ENCODE measurements around the gene KRTAP5-5. TPM values are rescaled to one million over a fixed set of nuclear protein-coding genes. Genes with fewer than 3 reads are reported as not detected.

KRTAP5-5 gene
- total and polyA plus RNA-seq, 2 experiments from 2014 or later, result not detected

- Histone ChIP-seq H3K27ac (no peak overlapping the region), H3K4me3 (no peak overlapping the region), H3K27me3 (peaks cover 8% of the 10 kb centered on the region), H3K36me3 (no peaks in the 10 kb centered on the region), H3K4me1 (ENCODE audit: low read depth) (no peaks in the 10 kb centered on the region), H3K9me3 (ENCODE audit: low read depth) (no peaks in the 10 kb centered on the region)
- no peak for DNase-seq (ENCODE audit: low read depth in 1 of 2, low spot score in 1 of 2)
- no peak for TF ChIP-seq CTCF (IDR thresholded peaks at IDR 0.05; ENCODE audit: low read depth, low read length)
Observed at GRCh38 chr11:1639102-1639620, 9.6 kb downstream of the KRTAP5-5 start.

- H3K9me3 ChIP-seq (ENCODE audit: low read depth), result no peaks in the 10 kb centered on the region
- no peak overlapping the region for H3K4me3 ChIP-seq
- peaks cover 7% of the 10 kb centered on the region for H3K27me3 ChIP-seq
- H3K27ac ChIP-seq, result no peak overlapping the region
- no peaks in the 10 kb centered on the region for H3K36me3 ChIP-seq
- no peaks in the 10 kb centered on the region for H3K4me1 ChIP-seq (ENCODE audit: low read depth)
- no peak for TF ChIP-seq CTCF (IDR thresholded peaks at IDR 0.05; ENCODE audit: low read depth, low read length)
- no peak for DNase-seq (ENCODE audit: low read depth in 1 of 2, low spot score in 1 of 2)
Observed at GRCh38 chr11:1639666-1640065, 10.1 kb downstream of the KRTAP5-5 start.

GRCh38 chr11:1640076-1640946 lies 10.7 kb downstream of the KRTAP5-5 start:
- Histone ChIP-seq H3K4me3 (no peak overlapping the region), H3K27ac (no peak overlapping the region), H3K4me1 (ENCODE audit: low read depth) (no peaks in the 10 kb centered on the region), H3K9me3 (ENCODE audit: low read depth) (no peaks in the 10 kb centered on the region), H3K36me3 (no peaks in the 10 kb centered on the region), H3K27me3 (peaks cover 4% of the 10 kb centered on the region)
- peak; percentile 86 for TF ChIP-seq CTCF (IDR thresholded peaks at IDR 0.05; ENCODE audit: low read depth, low read length)
- peak; percentile 36 to 62 for DNase-seq (ENCODE audit: low read depth in 1 of 2, low spot score in 1 of 2)

GRCh38 chr11:1641096-1641495 lies 11.5 kb downstream of the KRTAP5-5 start:
- Histone ChIP-seq H3K4me1 (ENCODE audit: low read depth) (no peaks in the 10 kb centered on the region), H3K36me3 (no peaks in the 10 kb centered on the region), H3K27me3 (peaks cover 3% of the 10 kb centered on the region), H3K27ac (no peak overlapping the region), H3K9me3 (ENCODE audit: low read depth) (no peaks in the 10 kb centered on the region), H3K4me3 (no peak overlapping the region)
- no peak for DNase-seq (ENCODE audit: low read depth in 1 of 2, low spot score in 1 of 2)
- no peak for TF ChIP-seq CTCF (IDR thresholded peaks at IDR 0.05; ENCODE audit: low read depth, low read length)

- H3K36me3 ChIP-seq, result no peaks in the 10 kb centered on the region
- no peaks in the 10 kb centered on the region for H3K9me3 ChIP-seq (ENCODE audit: low read depth)
- TF ChIP-seq CTCF (IDR thresholded peaks at IDR 0.05; ENCODE audit: low read depth, low read length), result no peak
- no peak overlapping the region for H3K27ac ChIP-seq
- H3K4me1 ChIP-seq (ENCODE audit: low read depth), result no peaks in the 10 kb centered on the region
- no peak overlapping the region for H3K4me3 ChIP-seq
- H3K27me3 ChIP-seq, result no peaks in the 10 kb centered on the region
- DNase-seq (ENCODE audit: low read depth in 1 of 2, low spot score in 1 of 2), result no peak
Observed at GRCh38 chr11:1642288-1643145, 12.9 kb downstream of the KRTAP5-5 start.

Data from cardiac muscle cell (in vitro differentiated cells and primary cell).